HepG2 (cell line): ENCODE results near the gene CD40. TPM values are rescaled to one million over a fixed set of nuclear protein-coding genes. Genes with fewer than 3 reads are reported as not detected.

Source experiments
- HIC2 ChIP-seq: sonication (generic); formaldehyde crosslinking; IDR thresholded peaks from 2 replicates; pipeline ENCODE4 v1.9.0; 2022; ENCODE audit warnings: low read depth, missing genetic modification reagents
- HIVEP1 ChIP-seq: sonication (generic); formaldehyde crosslinking; IDR thresholded peaks from 2 replicates; pipeline ENCODE4 v1.4.0; 2020; ENCODE audit warnings: mild to moderate bottlenecking, missing genetic modification reagents
- LRRFIP1 ChIP-seq: sonication (generic); formaldehyde crosslinking; conservative IDR thresholded peaks from 2 replicates; pipeline ENCODE4 v1.4.0; 2020; ENCODE audit warnings: missing genetic modification reagents
- MLXIP ChIP-seq: sonication (generic); formaldehyde crosslinking; IDR thresholded peaks from 2 replicates; pipeline ENCODE4 v1.9.0; 2021; ENCODE audit warnings: missing genetic modification reagents, borderline replicate concordance
- NCOA1 ChIP-seq: sonication (generic); formaldehyde crosslinking; IDR thresholded peaks from 2 replicates; pipeline ENCODE4 v1.9.0; 2021; ENCODE audit warnings: missing genetic modification reagents
- NFKBIZ ChIP-seq: IDR thresholded peaks from 2 replicates; pipeline ENCODE4 v1.6.1; 2018; ENCODE audit warnings: missing genetic modification reagents, missing compliant biosample characterization
- ZBTB1 ChIP-seq: sonication (generic); formaldehyde crosslinking; IDR thresholded peaks from 2 replicates; pipeline ENCODE4 v1.4.0; 2020; ENCODE audit warnings: missing genetic modification reagents, borderline replicate concordance
- ZBTB25 ChIP-seq: IDR thresholded peaks from 2 replicates; pipeline ENCODE4 v1.6.1; 2018; ENCODE audit warnings: missing genetic modification reagents
- ZHX1 ChIP-seq: sonication (generic); formaldehyde crosslinking; IDR thresholded peaks from 2 replicates; pipeline ENCODE4 v1.8.1; 2022; ENCODE audit warnings: low read depth, mild to moderate bottlenecking, missing genetic modification reagents
- ZNF564 ChIP-seq: sonication (generic); formaldehyde crosslinking; IDR thresholded peaks from 2 replicates; pipeline ENCODE4 v1.8.1; 2023; ENCODE audit warnings: mild to moderate bottlenecking, missing genetic modification reagents
- ZNF670 ChIP-seq: sonication (generic); formaldehyde crosslinking; IDR thresholded peaks from 2 replicates; pipeline ENCODE4 v1.8.0; 2022; ENCODE audit warnings: mild to moderate bottlenecking, missing genetic modification reagents, borderline replicate concordance
- polyA plus RNA-seq, 8 experiments: library from polyadenylated mRNA; depleted of rRNA in 3 of 8; stranded (reverse) in 7 of 8; unstranded in 1 of 8; fragments of >200 nt; fragmentation: Illumina TruSeq in 4 of 8; extraction: Trizol in 4 of 8; gene quantifications; 2 replicates each; pipeline versions ENCODE4 v1.2.1 to v1.2.3, GENCODE V29; 2011 to 2016; ENCODE audit warnings: low read depth in 4 of 8, missing spikeins in 1 of 8, mixed read lengths in 1 of 8; ENCODE audit not compliant: insufficient read depth in 1 of 8
- total RNA-seq, 5 experiments: library from RNA; depleted of rRNA; stranded (reverse); fragments of >200 nt; fragmentation: Illumina TruSeq; extraction: Trizol; gene quantifications; 2 replicates each; pipeline ENCODE4 v1.2.3, GENCODE V29; 2016; ENCODE audit warnings: low read depth in 1 of 5
- TF ChIP-seq, protein P1 (sequence below): sonication (generic); formaldehyde crosslinking; IDR thresholded peaks from 2 replicates; pipeline ENCODE4 v1.4.0; 2020; ENCODE audit warnings: mild to moderate bottlenecking, missing genetic modification reagents, borderline replicate concordance
- TF ChIP-seq, protein P2 (sequence below): IDR thresholded peaks from 2 replicates; pipeline ENCODE4 v1.6.1; 2012; ENCODE audit warnings: low read depth, low read length, improper control_type of control experiment

The CD40 gene
- total and polyA plus RNA-seq, 2 of the 13 experiments (the other 11 are each of a cell fraction or from before 2014, with no cell fraction given): 4.6 to 13.4 TPM

DNA sequence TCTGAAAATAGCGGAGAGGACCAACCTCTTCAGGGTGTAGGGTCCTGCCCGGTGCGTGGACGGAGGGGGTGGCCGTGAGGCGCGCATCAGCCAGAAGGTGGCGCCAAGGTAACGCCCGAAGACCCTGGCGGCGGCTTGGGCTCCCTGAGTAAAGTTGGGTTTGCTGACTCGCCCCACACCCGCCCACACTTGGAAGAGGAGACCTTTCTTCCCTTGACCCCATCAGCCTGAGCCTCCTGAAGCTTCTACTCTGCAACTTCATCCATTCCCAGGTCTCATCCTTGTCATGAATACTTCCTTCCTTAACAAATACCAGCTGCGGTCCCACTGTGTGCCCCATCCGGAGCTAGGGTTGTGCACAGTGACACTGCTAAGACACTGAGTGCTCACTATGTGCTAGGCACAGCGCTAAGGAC is 14.6 kb downstream of the CD40 start (continued):
- TF ChIP-seq, protein P1, sequence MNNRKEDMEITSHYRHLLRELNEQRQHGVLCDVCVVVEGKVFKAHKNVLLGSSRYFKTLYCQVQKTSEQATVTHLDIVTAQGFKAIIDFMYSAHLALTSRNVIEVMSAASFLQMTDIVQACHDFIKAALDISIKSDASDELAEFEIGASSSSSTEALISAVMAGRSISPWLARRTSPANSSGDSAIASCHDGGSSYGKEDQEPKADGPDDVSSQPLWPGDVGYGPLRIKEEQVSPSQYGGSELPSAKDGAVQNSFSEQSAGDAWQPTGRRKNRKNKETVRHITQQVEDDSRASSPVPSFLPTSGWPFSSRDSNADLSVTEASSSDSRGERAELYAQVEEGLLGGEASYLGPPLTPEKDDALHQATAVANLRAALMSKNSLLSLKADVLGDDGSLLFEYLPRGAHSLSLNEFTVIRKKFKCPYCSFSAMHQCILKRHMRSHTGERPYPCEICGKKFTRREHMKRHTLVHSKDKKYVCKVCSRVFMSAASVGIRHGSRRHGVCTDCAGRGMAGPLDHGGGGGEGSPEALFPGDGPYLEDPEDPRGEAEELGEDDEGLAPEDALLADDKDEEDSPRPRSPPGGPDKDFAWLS (CRISPR knock-in tag): no peak
- TF ChIP-seq, protein P2, sequence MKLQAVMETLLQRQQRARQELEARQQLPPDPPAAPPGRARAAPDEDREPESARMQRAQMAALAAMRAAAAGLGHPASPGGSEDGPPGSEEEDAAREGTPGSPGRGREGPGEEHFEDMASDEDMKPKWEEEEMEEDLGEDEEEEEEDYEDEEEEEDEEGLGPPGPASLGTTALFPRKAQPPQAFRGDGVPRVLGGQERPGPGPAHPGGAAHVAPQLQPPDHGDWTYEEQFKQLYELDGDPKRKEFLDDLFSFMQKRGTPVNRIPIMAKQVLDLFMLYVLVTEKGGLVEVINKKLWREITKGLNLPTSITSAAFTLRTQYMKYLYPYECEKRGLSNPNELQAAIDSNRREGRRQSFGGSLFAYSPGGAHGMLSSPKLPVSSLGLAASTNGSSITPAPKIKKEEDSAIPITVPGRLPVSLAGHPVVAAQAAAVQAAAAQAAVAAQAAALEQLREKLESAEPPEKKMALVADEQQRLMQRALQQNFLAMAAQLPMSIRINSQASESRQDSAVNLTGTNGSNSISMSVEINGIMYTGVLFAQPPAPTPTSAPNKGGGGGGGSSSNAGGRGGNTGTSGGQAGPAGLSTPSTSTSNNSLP: no peak
- TF ChIP-seq MLXIP (CRISPR knock-in tag): no peak
- TF ChIP-seq ZNF564 (CRISPR knock-in tag): no peak
- no peak for TF ChIP-seq ZNF670 (CRISPR knock-in tag)
- TF ChIP-seq HIC2: no peak
- TF ChIP-seq LRRFIP1 (CRISPR knock-in tag): no peak
- peak; percentile 50; the same call in 1 of the 2 replicates for TF ChIP-seq HIVEP1
- no peak for TF ChIP-seq ZBTB1 (CRISPR knock-in tag)
- TF ChIP-seq NCOA1 (CRISPR knock-in tag): no peak
- no peak for TF ChIP-seq ZBTB25
- no peak for TF ChIP-seq NFKBIZ (CRISPR knock-in tag)
- TF ChIP-seq ZHX1 (CRISPR knock-in tag): no peak
